Aorta (tissue), 5 donors: ENCODE data around the gene ANAPC7. TPM values are rescaled to one million over a fixed set of nuclear protein-coding genes. Genes with fewer than 3 reads are reported as not detected.

Experiments
- ATAC-seq: fragments of 200-7000 bp; cut with Tn5 transposase; one replicate; pipeline ENCODE4 v1.9.1; 2022; ENCODE audit warnings: moderate library complexity; ENCODE audit not compliant: low FRiP score
- DNase-seq, 2 donors: peaks; one replicate each; pipeline ENCODE4 v3.0.0-alpha.2; 2020
- H3K27ac ChIP-seq, 2 donors: one replicate each; pipeline ENCODE4 v1.5.1; 2013; ENCODE audit warnings: low read length in 2 of 2, mild to moderate bottlenecking in 2 of 2, moderate library complexity in 2 of 2, control low read depth in 1 of 2, inconsistent platforms in 1 of 2, low read depth in 1 of 2
- H3K27me3 ChIP-seq, 2 donors: one replicate each; pipeline ENCODE4 v1.6.1; 2013; ENCODE audit warnings: control low read depth in 1 of 2, low read length in 1 of 2, mild to moderate bottlenecking in 1 of 2, moderate library complexity in 1 of 2; ENCODE audit not compliant: insufficient read depth in 2 of 2, control insufficient read depth in 1 of 2
- H3K36me3 ChIP-seq, 2 donors: one replicate each; pipeline ENCODE4 v1.6.1; 2013; ENCODE audit warnings: control low read depth in 1 of 2, low read length in 1 of 2, mild to moderate bottlenecking in 1 of 2; ENCODE audit not compliant: insufficient read depth in 2 of 2, control insufficient read depth in 1 of 2
- H3K4me1 ChIP-seq, 2 donors: one replicate each; pipeline ENCODE4 v1.6.1; 2013; ENCODE audit warnings: low read length in 2 of 2, control low read depth in 1 of 2, mild to moderate bottlenecking in 1 of 2, moderate library complexity in 1 of 2; ENCODE audit not compliant: insufficient read depth in 2 of 2, control insufficient read depth in 1 of 2
- H3K4me3 ChIP-seq, 2 donors: one replicate each; pipeline ENCODE4 v1.5.1; 2013; ENCODE audit warnings: low read length in 2 of 2, control low read depth in 1 of 2, mild to moderate bottlenecking in 1 of 2
- H3K9me3 ChIP-seq: one replicate; pipeline ENCODE4 v1.6.1; 2013; ENCODE audit warnings: mild to moderate bottlenecking, low read length; ENCODE audit not compliant: control insufficient read depth
- WGBS, 2 donors: extraction: QIAGEN DNeasy Blood & Tissue Kit; methylation state at CpG; one replicate each; pipeline ENCODE4 v1.1.7; 2013; 5-methylcytosine and 5-hydroxymethylcytosine counted together
- intact Hi-C, 2 donors: fragments of 100-400 bp; cut with DNase I; formaldehyde crosslinking; loops; one replicate each; pipeline versions ENCODE4 v1.14.2 to v1.15.0; 2022
- polyA plus RNA-seq, 2 donors: library from polyadenylated mRNA; stranded (reverse); fragments of 200-250 nt; gene quantifications; one replicate each; pipeline ENCODE4 v1.2.3, GENCODE V29; 2013
- total RNA-seq, 2 donors: library from RNA; stranded (reverse); fragmentation: NEBNext Ultra II Directional; extraction: Animal tissue kit (Norgen Biotek cat#: 25700); gene quantifications; one replicate each; pipeline ENCODE4 v1.2.1, GENCODE V29; 2021
- donor health status: healthy with polysubstance abuse.
- donor health status: Bipolar disorder and iron deficiency.
- donor health status: DM: no; HTN: no; CAD: no.
- donor health status: DM: no; HTN: no; CAD: no.
- donor health status: DM: yes; HTN: yes; CAD: no.

ANAPC7 gene
- total and polyA plus RNA-seq, 4 donors = 17.2 to 50.3 (median 42.2) TPM

- intact Hi-C loops = loop anchor here in 1 of 2 donors (5.0 kb wide), 1 partner anchor 42 kb away; no protein-coding TSS in a partner anchor
- Histone ChIP-seq H3K4me1 (no peaks in the 10 kb centered on the region), H3K27me3 (no peaks in the 10 kb centered on the region), H3K36me3 (peaks cover 6 to 35% of the 10 kb centered on the region in 2 donors), H3K4me3 (no peak overlapping the region), H3K9me3 (no peaks in the 10 kb centered on the region), H3K27ac (no peak overlapping the region)
- WGBS, 2 donors = 66 to 69% methylated on average over 8 of the region's 8 CpGs
- ATAC-seq (no peak), DNase-seq (no peak)
Observed at GRCh38 chr12:110339184-110339952, 64.1 kb downstream of the ANAPC7 start.

DNA sequence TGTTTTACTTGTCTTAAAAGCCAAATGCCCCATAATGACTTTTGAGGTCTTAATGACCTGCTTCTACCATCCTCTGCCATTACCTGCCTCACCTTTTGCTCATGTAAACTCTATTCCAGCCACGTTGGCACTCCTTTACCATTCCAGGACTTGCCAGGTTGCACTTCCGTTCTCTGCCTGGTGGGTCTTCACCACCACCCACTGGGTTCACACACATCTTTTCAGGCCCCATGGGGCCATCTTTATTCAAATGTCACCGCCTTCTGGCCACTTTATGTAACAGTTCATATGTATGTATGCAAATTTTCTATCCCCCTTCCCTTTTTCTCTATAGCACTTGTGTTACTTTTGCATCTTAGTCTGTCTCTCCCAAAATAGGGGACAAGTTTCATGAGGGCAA lies 64.8 kb downstream of the ANAPC7 start:
- H3K4me1 ChIP-seq = no peaks in the 10 kb centered on the region
- 64 to 66% methylated on average over 3 of the region's 3 CpGs for WGBS, 2 donors
- no peak for DNase-seq
- H3K27ac ChIP-seq = no peak overlapping the region
- intact Hi-C loops = loop anchor here in 1 of 2 donors (5.0 kb wide), 1 partner anchor 41 kb away; no protein-coding TSS in a partner anchor
- no peaks in the 10 kb centered on the region for H3K27me3 ChIP-seq
- H3K36me3 ChIP-seq = peaks cover 10 to 33% of the 10 kb centered on the region in 2 donors
- no peaks in the 10 kb centered on the region for H3K9me3 ChIP-seq
- no peak overlapping the region for H3K4me3 ChIP-seq
- no peak for ATAC-seq

GRCh38 chr12:110337912-110338710 lies 65.4 kb downstream of the ANAPC7 start:
- no peak overlapping the region for H3K27ac ChIP-seq
- peaks cover 14 to 33% of the 10 kb centered on the region in 2 donors for H3K36me3 ChIP-seq
- H3K27me3 ChIP-seq = no peaks in the 10 kb centered on the region
- WGBS, 2 donors = 83% methylated on average over 11 of the region's 11 CpGs
- H3K4me1 ChIP-seq = no peaks in the 10 kb centered on the region
- H3K4me3 ChIP-seq = no peak overlapping the region
- DNase-seq (no peak), ATAC-seq (no peak)
- H3K9me3 ChIP-seq = no peaks in the 10 kb centered on the region
- intact Hi-C loops = loop anchor here in 1 of 2 donors (5.0 kb wide), 1 partner anchor 41 kb away; no protein-coding TSS in a partner anchor

DNA sequence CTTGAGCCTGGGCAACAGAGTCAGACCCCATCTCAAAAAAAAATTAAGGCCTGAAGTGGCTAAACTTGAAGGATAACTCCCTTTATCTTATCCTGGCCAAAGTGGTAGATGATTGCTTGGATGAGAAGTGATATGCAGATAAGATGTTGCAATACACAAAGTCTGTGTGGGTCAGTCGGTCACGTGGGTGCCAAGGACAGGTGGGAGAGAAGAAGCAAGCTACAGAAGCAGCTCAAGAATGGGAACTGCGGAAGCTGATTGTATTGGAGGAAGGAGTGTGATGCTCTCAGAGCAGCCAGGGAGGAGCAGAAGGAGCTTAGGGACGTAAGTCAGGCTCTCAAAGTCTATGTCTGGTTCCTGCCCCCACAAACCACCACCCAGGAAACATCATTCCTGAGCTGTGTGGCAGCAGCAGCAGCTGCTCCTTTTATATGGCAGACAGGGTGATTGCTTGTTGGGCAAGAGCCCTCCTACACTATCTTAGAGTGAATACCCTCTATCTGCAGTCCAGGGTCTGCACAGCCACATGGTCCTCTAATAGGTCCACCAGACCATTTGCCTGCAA lies 67.9 kb downstream of the ANAPC7 start:
- Histone ChIP-seq H3K27ac (no peak overlapping the region), H3K9me3 (no peaks in the 10 kb centered on the region), H3K36me3 (peaks cover 16 to 28% of the 10 kb centered on the region in 2 donors), H3K4me3 (no peak overlapping the region), H3K4me1 (peaks cover under 1 to 1% of the 10 kb centered on the region in 2 donors), H3K27me3 (no peaks in the 10 kb centered on the region)
- no peak for DNase-seq
- no peak for ATAC-seq
- 85 to 86% methylated on average over 4 of the region's 4 CpGs for WGBS, 2 donors
- intact Hi-C loops = loop anchor here in 1 of 2 donors (5.0 kb wide), 1 partner anchor 38 kb away; no protein-coding TSS in a partner anchor

DNA sequence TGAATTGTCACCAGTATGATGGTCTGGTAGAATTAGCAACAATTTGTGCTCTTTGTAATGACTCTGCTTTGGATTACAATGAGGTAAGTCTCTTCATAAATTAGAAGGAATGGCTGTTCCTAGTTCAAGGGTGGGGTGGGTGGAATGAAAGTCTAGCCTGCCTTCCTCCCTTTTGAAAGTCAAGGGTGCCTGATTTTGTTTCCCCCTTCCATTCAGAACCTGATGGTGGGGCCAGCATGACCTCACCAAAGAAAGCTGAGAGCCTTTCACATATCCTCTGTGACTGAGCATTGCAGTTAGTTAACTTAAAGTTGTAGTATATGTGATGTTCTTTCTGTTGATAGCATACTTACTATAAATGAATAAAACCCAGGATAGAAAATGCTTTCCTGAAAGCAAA lies 70.3 kb downstream of the ANAPC7 start:
- no peaks in the 10 kb centered on the region for H3K27me3 ChIP-seq
- H3K36me3 ChIP-seq = peaks cover 19 to 21% of the 10 kb centered on the region in 2 donors
- no peaks in the 10 kb centered on the region for H3K9me3 ChIP-seq
- DNase-seq (no peak), ATAC-seq (no peak)
- no peak overlapping the region for H3K4me3 ChIP-seq
- H3K4me1 ChIP-seq = peaks cover 2 to 3% of the 10 kb centered on the region in 2 donors
- intact Hi-C loops = no loop called here
- H3K27ac ChIP-seq = no peak overlapping the region

- Histone ChIP-seq H3K9me3 (no peaks in the 10 kb centered on the region), H3K4me3 (no peak overlapping the region), H3K36me3 (peaks cover 12 to 14% of the 10 kb centered on the region in 2 donors), H3K4me1 (peaks cover 5% of the 10 kb centered on the region in 2 donors), H3K27me3 (no peaks in the 10 kb centered on the region), H3K27ac (no peak overlapping the region)
- no peak for ATAC-seq
- no peak for DNase-seq
- intact Hi-C loops = no loop called here
Observed at GRCh38 chr12:110330544-110330943, 73.0 kb downstream of the ANAPC7 start.

GRCh38 chr12:110330124-110330523 lies 73.4 kb downstream of the ANAPC7 start:
- 42 to 49% methylated on average over 3 of the region's 3 CpGs for WGBS, 2 donors
- DNase-seq = no peak

DNA sequence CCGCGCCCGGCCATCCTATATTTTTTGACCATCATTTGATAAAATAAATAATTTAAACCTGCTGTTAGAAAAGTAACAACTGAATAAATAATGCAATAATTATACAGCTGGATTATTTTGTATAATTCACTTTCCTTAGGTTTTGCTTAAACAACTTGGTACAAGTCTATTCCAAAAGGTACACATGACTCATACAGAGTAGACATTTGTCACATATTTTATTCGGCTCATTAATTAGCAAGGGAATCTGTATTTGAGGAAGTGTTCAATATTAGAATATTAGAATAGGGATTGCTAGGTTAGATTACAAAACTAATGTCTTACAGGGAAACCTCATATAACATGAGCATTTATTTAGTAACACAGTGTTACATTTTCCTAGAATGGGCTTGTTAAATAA lies 73.8 kb downstream of the ANAPC7 start:
- H3K4me1 ChIP-seq = peaks cover 5% of the 10 kb centered on the region in 2 donors
- no peak overlapping the region for H3K4me3 ChIP-seq
- no peaks in the 10 kb centered on the region for H3K27me3 ChIP-seq
- peaks cover 9 to 14% of the 10 kb centered on the region in 2 donors for H3K36me3 ChIP-seq
- no peak for DNase-seq
- no peak for ATAC-seq
- H3K27ac ChIP-seq = no peak overlapping the region
- WGBS, 2 donors = 83 to 84% methylated on average over 4 of the region's 4 CpGs
- H3K9me3 ChIP-seq = no peaks in the 10 kb centered on the region
- intact Hi-C loops = no loop called here

More at GRCh38 chr12:110330124-110330523, 73.4 kb downstream of the ANAPC7 start:
- H3K4me3 ChIP-seq = no peak overlapping the region
- H3K27me3 ChIP-seq = no peaks in the 10 kb centered on the region
- H3K36me3 ChIP-seq = peaks cover 12 to 14% of the 10 kb centered on the region in 2 donors
- H3K9me3 ChIP-seq = no peaks in the 10 kb centered on the region
- H3K27ac ChIP-seq = no peak overlapping the region
- peaks cover 5% of the 10 kb centered on the region in 2 donors for H3K4me1 ChIP-seq
- no peak for ATAC-seq
- intact Hi-C loops = no loop called here
